Osteoblast (primary cell): ENCODE measurements around the gene LRP1B. TPM values are rescaled to one million over a fixed set of nuclear protein-coding genes. Genes with fewer than 3 reads are reported as not detected.

Source experiments
- DNase-seq: peaks from one replicate; pipeline ENCODE4 v3.0.0; 2011; ENCODE audit warnings: low spot score, mixed read lengths; ENCODE audit not compliant: insufficient read length; ENCODE audit errors: missing footprints
- H2AFZ ChIP-seq: 2 replicates; pipeline ENCODE4 v1.6.0; 2011; ENCODE audit warnings: mild to moderate bottlenecking, low read length
- H3K27ac ChIP-seq: 2 replicates; pipeline ENCODE4 v1.5.1; 2011; ENCODE audit warnings: mild to moderate bottlenecking, low read depth, low read length, moderate library complexity
- H3K27me3 ChIP-seq: 2 replicates; pipeline ENCODE4 v1.6.0; 2012; ENCODE audit warnings: mild to moderate bottlenecking, control low read depth, inconsistent platforms, low read length, moderate library complexity; ENCODE audit not compliant: insufficient read depth
- H3K36me3 ChIP-seq: 2 replicates; pipeline ENCODE4 v1.5.1; 2011; ENCODE audit warnings: mild to moderate bottlenecking, low read length, control low read depth, moderate library complexity; ENCODE audit not compliant: insufficient read depth
- H3K4me1 ChIP-seq: 2 replicates; pipeline ENCODE4 v1.5.1; 2011; ENCODE audit warnings: mild to moderate bottlenecking, low read length, control low read depth, moderate library complexity; ENCODE audit not compliant: insufficient read depth
- H3K4me2 ChIP-seq: 2 replicates; pipeline ENCODE4 v1.6.0; 2011; ENCODE audit warnings: mild to moderate bottlenecking, low read length; ENCODE audit not compliant: insufficient read depth
- H3K4me3 ChIP-seq: fragments of 200-600 bp; sonication (generic); 3 replicates; pipeline ENCODE4 v1.5.1; 2012; ENCODE audit warnings: mild to moderate bottlenecking, low read length, inconsistent platforms; ENCODE audit not compliant: insufficient read depth
- H3K79me2 ChIP-seq: 2 replicates; pipeline ENCODE4 v1.6.0; 2012; ENCODE audit warnings: mild to moderate bottlenecking, low read length, control low read depth, inconsistent platforms; ENCODE audit not compliant: insufficient read depth
- H3K9me3 ChIP-seq: 2 replicates; pipeline ENCODE4 v1.5.1; 2011; ENCODE audit warnings: low read depth, low read length, control low read depth
- H4K20me1 ChIP-seq: 2 replicates; pipeline ENCODE4 v1.6.0; 2012; ENCODE audit warnings: mild to moderate bottlenecking, low read length, control low read depth; ENCODE audit not compliant: insufficient read depth
- CTCF ChIP-seq: IDR thresholded peaks from 2 replicates; pipeline ENCODE4 v1.5.1; 2011; ENCODE audit warnings: mild to moderate bottlenecking, low read depth, low read length, moderate library complexity; ENCODE audit errors: extremely low read depth
- total RNA-seq: library from RNA; depleted of rRNA; stranded (reverse); fragments of >200 nt; gene quantifications from 2 replicates; pipeline ENCODE4 v1.2.3, GENCODE V29; 2012

Gene LRP1B
- total RNA-seq, 1 donor: not detected

DNA sequence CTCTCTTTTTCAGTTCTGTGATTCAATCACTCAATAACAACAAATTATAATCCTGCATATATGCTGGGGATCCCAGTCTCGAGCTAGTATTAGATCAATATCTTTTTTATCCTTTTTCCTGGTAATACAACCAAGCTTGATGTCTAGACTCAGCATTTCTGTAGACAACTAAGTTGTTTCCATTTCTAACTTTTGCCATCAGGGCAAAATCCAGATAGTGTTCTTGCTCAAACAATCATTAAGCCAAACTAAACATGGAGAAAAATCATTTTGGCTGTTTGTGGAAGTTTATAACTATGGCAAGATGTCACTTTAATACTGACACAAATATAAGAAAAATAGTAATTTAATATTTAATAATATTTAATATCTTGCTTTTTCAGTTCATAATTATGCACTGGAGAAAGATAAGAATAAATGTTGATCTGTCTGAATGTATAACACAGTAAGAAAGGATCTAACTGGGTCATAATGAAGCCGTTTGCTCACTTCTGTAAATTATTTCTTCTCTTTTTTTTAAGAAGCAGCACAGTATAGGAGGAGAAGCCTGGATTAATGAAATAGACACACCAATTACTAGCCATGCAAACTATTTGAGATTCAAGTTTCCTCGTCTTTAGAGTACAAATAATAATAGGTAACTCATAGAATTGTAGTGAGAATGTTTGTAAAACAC lies 979.1 kb downstream of the LRP1B start:
- no peak overlapping the region for H3K4me3 ChIP-seq
- H2AFZ ChIP-seq: no peak overlapping the region
- H3K79me2 ChIP-seq: no peaks in the 10 kb centered on the region
- H3K9me3 ChIP-seq: no peaks in the 10 kb centered on the region
- H3K4me1 ChIP-seq: no peaks in the 10 kb centered on the region
- no peak overlapping the region for H3K4me2 ChIP-seq
- H3K36me3 ChIP-seq: no peaks in the 10 kb centered on the region
- no peak overlapping the region for H3K27ac ChIP-seq
- no peaks in the 10 kb centered on the region for H3K27me3 ChIP-seq
- no peaks in the 10 kb centered on the region for H4K20me1 ChIP-seq
- no peak for DNase-seq
- no peak for TF ChIP-seq CTCF

DNA sequence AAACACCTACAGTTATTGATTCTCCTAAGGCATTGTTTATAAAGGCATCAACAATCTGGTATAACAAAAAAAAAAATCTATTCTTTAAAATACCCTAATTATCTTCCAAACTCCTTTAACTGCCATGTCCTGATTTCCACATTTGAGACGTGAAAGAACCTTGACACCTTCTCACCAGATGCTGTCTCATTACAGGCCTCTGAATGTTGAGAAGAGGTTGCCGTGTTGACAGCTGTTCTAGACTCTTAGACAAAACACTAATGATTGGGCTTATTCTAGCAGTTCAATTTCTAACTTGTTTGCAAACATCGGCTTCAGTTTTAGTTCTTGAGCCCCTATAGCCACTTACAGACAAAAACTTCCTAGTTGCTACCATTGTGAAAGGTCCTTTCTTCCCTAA lies 988.8 kb downstream of the LRP1B start:
- no peaks in the 10 kb centered on the region for H3K4me1 ChIP-seq
- no peaks in the 10 kb centered on the region for H3K27me3 ChIP-seq
- H3K9me3 ChIP-seq: peaks cover 2% of the 10 kb centered on the region
- TF ChIP-seq CTCF: no peak
- no peaks in the 10 kb centered on the region for H4K20me1 ChIP-seq
- H3K4me3 ChIP-seq: no peak overlapping the region
- H3K79me2 ChIP-seq: no peaks in the 10 kb centered on the region
- H3K27ac ChIP-seq: no peak overlapping the region
- no peak overlapping the region for H2AFZ ChIP-seq
- no peak overlapping the region for H3K4me2 ChIP-seq
- H3K36me3 ChIP-seq: no peaks in the 10 kb centered on the region
- DNase-seq: no peak

DNA sequence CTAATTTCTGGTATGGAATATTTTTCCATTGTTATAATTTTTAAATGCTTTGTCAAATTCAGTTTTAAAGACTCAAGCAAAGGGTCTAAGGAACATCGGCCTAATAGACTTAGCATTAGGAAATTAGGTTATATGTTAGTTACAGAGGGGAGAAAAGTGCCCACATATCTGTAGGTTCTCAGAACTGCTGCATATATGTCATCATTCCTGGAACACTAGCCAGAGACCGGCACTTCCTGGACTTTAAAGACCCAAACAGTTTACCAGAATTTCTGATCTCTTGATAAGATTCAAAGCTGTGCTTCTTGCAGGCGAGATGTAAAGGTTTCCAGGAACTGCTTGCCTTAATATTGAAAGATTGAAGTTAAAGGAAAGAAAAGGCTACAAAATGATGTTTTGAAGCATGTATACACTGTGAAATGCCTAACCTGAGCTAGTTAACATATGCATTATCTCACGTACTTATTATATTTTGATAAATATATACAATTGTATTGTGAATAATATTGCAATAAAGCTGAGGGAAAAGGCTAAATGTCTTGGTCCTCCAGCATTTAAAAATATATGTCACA lies 993.6 kb downstream of the LRP1B start:
- H3K4me3 ChIP-seq: no peak overlapping the region
- no peaks in the 10 kb centered on the region for H3K27me3 ChIP-seq
- H3K79me2 ChIP-seq: no peaks in the 10 kb centered on the region
- DNase-seq: no peak
- H3K36me3 ChIP-seq: no peaks in the 10 kb centered on the region
- no peaks in the 10 kb centered on the region for H4K20me1 ChIP-seq
- no peaks in the 10 kb centered on the region for H3K4me1 ChIP-seq
- no peak for TF ChIP-seq CTCF
- no peak overlapping the region for H3K4me2 ChIP-seq
- no peak overlapping the region for H3K27ac ChIP-seq
- H2AFZ ChIP-seq: no peak overlapping the region
- peaks cover 2% of the 10 kb centered on the region for H3K9me3 ChIP-seq

GRCh38 chr2:141133883-141134282 lies 996.9 kb downstream of the LRP1B start:
- H3K9me3 ChIP-seq: no peaks in the 10 kb centered on the region
- H3K4me1 ChIP-seq: no peaks in the 10 kb centered on the region
- no peaks in the 10 kb centered on the region for H3K36me3 ChIP-seq
- no peak overlapping the region for H2AFZ ChIP-seq
- no peaks in the 10 kb centered on the region for H3K79me2 ChIP-seq
- no peak overlapping the region for H3K27ac ChIP-seq
- H4K20me1 ChIP-seq: no peaks in the 10 kb centered on the region
- TF ChIP-seq CTCF: no peak
- no peaks in the 10 kb centered on the region for H3K27me3 ChIP-seq
- no peak overlapping the region for H3K4me2 ChIP-seq
- DNase-seq: no peak
- no peak overlapping the region for H3K4me3 ChIP-seq
